Osteocyte (in vitro differentiated cells): ENCODE measurements around the gene MT1H. TPM values are rescaled to one million over a fixed set of nuclear protein-coding genes. Genes with fewer than 3 reads are reported as not detected.
"Not testable (repeated sequence)": the region's sequence is repeated elsewhere in the genome, so short reads cannot be mapped to it uniquely, and the experiment has no call there.

Source experiments
- DNase-seq: peaks from one replicate; pipeline ENCODE4 v3.0.0; 2021; ENCODE audit warnings: mixed read lengths; ENCODE audit not compliant: unreplicated experiment; ENCODE audit errors: extremely low spot score
- H3K27ac Mint-ChIP-seq: one replicate; pipeline ENCODE4 v1.8.0; 2021; ENCODE audit warnings: mild to moderate bottlenecking, mixed read lengths; ENCODE audit not compliant: unreplicated experiment
- H3K27me3 Mint-ChIP-seq: one replicate; pipeline ENCODE4 v1.8.0; 2021; ENCODE audit warnings: mixed read lengths; ENCODE audit not compliant: unreplicated experiment
- H3K36me3 Mint-ChIP-seq: one replicate; pipeline ENCODE4 v1.8.0; 2021; ENCODE audit warnings: mixed read lengths; ENCODE audit not compliant: unreplicated experiment
- H3K4me1 Mint-ChIP-seq: one replicate; pipeline ENCODE4 v1.8.0; 2021; ENCODE audit warnings: mixed read lengths; ENCODE audit not compliant: unreplicated experiment
- H3K4me3 Mint-ChIP-seq: one replicate; pipeline ENCODE4 v1.8.0; 2021; ENCODE audit warnings: mild to moderate bottlenecking, moderate library complexity, mixed read lengths; ENCODE audit not compliant: unreplicated experiment
- H3K9me3 Mint-ChIP-seq: one replicate; pipeline ENCODE4 v1.8.0; 2021; ENCODE audit warnings: mixed read lengths; ENCODE audit not compliant: unreplicated experiment
- CTCF ChIP-seq: fragments of 200-600 bp; sonication (generic); IDR thresholded peaks from 2 replicates; pipeline ENCODE4 v1.5.0; 2021; ENCODE audit warnings: antibody characterized with exemption, mild to moderate bottlenecking, moderate library complexity
- total RNA-seq: library from RNA; stranded (reverse); gene quantifications from 2 replicates; pipeline ENCODE4 v1.2.1, GENCODE V29; 2021

MT1H gene
- total RNA-seq, 1 donor from 2014 or later, result not detected

GRCh38 chr16:56672761-56673536, 3.3 kb downstream of the MT1H start:
- Mint-ChIP-seq H3K27me3 (peaks cover 27% of the 10 kb centered on the region), H3K27ac (no peak overlapping the region), H3K4me1 (peaks cover 9% of the 10 kb centered on the region), H3K36me3 (no peaks in the 10 kb centered on the region), H3K9me3 (no peaks in the 10 kb centered on the region), H3K4me3 (no peak overlapping the region)
- no peak for DNase-seq
- no peak for TF ChIP-seq CTCF

GRCh38 chr16:56673921-56674320, 4.3 kb downstream of the MT1H start:
- Mint-ChIP-seq H3K27me3 (peaks cover 19% of the 10 kb centered on the region), H3K27ac (no peak overlapping the region), H3K4me1 (peaks cover 9% of the 10 kb centered on the region), H3K9me3 (no peaks in the 10 kb centered on the region), H3K4me3 (no peak overlapping the region), H3K36me3 (no peaks in the 10 kb centered on the region)
- peak; percentile 70 for TF ChIP-seq CTCF
- DNase-seq, result no peak

GRCh38 chr16:56674570-56674969, 5.0 kb downstream of the MT1H start:
- H3K27me3 Mint-ChIP-seq, result peaks cover 16% of the 10 kb centered on the region
- not testable (repeated sequence) for DNase-seq, H3K4me1 Mint-ChIP-seq, H3K4me3 Mint-ChIP-seq, H3K9me3 Mint-ChIP-seq, H3K27ac Mint-ChIP-seq, H3K36me3 Mint-ChIP-seq

- H3K36me3 Mint-ChIP-seq, result no peaks in the 10 kb centered on the region
- no peak for DNase-seq
- no peak overlapping the region for H3K27ac Mint-ChIP-seq
- H3K27me3 Mint-ChIP-seq, result peaks cover 16% of the 10 kb centered on the region
- TF ChIP-seq CTCF, result no peak
- H3K4me1 Mint-ChIP-seq, result peaks cover 9% of the 10 kb centered on the region
- H3K4me3 Mint-ChIP-seq, result peak overlapping the region; percentile 35
- no peaks in the 10 kb centered on the region for H3K9me3 Mint-ChIP-seq
These were observed 6.1 kb downstream of the MT1H start for GRCh38 chr16:56675685-56676210.

GRCh38 chr16:56677474-56677873, 7.9 kb downstream of the MT1H start:
- DNase-seq, result no peak
- Mint-ChIP-seq H3K27me3 (peaks cover 10% of the 10 kb centered on the region), H3K9me3 (no peaks in the 10 kb centered on the region), H3K4me3 (no peak overlapping the region), H3K4me1 (peaks cover 16% of the 10 kb centered on the region), H3K36me3 (no peaks in the 10 kb centered on the region), H3K27ac (no peak overlapping the region)
- no peak for TF ChIP-seq CTCF
